ENCODE results near the gene FGF12.
A peak's percentile ranks its signal among the peaks of the same experiment; 100 is the strongest.

FGF12 gene

DNA sequence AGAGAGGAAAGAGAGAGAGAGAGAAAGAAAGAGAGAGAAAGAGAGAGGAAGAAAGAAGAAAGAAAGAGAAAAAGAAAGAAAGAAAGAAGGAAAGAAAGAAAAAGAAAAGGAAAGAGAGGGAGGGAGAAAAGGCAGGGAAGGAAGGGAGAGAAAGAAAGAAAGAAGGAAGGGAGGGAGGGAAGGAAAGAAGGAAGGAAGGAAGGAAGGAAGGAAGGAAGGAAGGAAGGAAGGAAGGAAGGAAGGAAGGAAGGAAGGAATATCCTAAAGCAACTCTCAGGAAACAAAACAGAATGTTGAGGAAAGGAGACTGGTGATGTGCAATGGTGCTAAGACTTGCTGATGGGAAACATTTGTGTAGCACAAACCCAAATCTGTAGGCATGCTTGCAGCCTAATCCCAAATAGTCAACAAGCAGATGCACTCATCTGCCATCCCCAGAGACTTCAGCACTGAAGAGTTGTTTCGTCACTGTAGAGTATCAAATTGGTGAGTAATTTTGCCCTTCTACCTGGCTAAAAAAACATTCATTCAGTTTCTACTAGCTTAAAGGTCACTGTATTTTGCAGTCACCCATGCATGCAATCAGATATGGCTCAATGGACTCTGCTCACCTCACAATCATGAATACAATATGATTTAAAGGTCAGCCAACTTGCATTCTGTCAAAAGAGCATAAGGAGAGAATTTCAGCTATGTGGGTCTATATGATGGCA lies 480.3 kb downstream of the FGF12 start:
- DNase-seq: no peak

DNA sequence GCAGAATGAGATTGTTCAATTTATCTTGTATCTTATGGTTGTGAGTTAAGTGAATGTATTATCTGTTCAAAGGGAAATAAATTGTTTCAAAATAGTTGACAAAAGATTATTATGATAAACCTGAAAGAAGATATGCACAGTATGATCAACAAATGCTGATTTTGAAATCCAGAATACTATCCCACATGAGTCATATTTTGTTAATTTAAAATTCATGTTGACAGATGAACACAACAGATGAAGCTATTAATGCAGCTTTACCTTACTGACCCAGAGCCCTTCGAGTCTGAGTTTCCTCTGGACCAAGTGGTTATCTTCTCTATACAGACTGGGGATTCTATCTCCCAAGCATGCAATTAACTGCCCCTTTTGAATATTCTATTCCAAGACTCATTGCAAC lies 482.8 kb downstream of the FGF12 start:
- DNase-seq: no peak

DNA sequence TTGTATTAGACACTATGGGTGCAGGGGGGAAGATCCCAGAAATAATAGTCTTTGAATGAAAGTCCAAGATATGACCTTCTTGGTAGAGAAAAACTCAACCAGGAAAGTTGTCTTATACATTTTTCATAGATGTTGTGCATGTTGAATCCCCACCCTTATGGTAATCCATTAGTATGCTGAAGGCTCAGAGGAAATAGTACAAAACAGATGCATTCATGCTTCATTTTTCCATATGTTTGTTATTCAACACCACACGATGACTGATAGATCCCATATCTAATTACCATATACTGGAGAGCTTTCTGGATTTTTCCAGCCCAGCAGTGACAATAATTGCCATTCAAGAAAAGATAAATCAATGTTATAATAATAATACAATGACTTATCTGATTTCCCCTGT lies 487.4 kb downstream of the FGF12 start:
- no peak for DNase-seq

DNA sequence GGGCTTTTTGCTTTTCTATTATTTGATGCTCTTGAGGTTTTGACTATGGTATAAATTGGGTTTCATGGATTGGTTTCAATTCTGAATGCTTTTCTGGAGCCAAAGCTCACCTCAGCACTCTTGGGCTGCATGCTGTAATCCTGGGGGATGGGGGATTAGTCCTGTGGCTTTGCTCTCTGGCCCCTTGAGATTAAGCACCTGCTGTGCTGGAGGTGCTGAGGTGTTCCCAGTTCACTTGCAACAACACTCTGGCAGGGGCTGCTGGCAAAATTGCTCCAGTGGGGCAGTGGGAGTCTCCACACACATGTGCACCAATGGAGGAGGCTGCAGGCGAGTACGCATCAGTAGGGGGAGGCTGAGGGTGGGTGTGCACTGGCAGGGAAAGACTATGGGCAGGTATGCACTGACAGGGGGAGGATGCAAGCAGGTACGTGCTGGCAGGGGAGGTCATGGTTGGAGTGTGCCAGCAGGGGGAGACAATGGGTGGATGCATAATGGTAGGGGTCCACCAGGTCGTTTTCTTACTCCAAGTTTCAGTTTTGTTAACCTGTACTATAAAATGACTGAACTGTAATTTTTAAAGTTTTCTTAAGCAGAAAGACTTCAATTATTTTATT lies 489.2 kb downstream of the FGF12 start:
- no peak for DNase-seq

DNA sequence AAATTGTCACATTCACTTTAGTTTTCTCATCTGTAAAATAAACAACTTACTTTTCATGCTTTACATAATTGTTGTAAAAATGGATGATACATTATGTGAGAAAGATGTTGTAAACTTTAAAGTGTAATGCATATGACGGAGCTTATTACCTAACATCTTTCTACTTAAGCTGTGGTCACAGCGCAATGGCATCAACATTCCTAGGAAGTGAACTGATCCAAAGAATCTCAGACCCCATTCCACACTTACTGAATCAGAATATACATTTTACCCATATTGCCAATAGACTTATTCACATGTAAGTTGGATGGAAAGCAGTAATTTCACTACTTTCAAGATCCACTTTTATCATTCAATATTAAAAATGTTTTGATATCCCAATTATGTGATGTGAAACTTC lies 497.5 kb downstream of the FGF12 start:
- DNase-seq: no peak

DNA sequence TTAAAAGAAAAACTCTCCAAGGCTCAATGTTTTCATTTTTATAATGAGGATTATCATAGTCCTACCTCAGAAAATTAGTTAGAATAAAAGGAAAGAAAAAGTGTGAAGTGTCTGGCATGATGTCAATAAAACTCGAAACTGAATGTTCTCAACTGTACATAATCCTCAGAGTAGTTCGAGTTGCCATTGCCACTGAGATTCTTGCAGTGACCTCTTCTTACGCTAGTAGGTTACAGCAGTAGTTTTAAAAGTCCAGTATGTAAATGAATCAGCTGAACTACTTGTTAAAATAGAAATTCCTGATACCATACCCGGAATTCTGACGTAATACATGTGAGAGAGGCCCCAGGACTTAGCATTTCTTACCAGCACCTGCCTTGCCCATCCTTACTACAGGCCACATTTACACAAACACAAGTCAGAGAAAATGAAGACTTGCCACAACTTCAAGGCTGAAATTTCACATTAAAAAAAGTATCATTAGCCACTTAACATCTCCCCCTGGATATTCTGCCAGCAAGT lies 502.6 kb downstream of the FGF12 start:
- no peak for DNase-seq

DNA sequence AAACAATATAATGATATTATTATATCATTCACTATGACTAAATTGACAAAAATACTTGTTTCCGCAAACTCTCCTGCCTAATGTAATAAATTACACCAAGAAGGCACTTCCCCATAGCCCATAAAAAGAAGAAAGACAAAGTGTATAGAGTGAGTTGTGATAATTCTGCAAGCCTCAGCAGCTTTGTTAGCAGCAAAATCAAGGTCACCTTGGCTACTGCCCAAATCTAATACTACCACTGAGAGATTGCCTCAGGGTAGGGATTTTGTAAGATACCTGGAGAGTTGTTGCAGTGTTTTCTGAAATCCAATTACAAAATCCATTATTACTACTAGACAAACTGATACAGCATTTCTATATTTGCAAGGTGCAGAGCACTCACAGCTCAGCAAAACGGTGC lies 503.5 kb downstream of the FGF12 start:
- DNase-seq: no peak

DNA sequence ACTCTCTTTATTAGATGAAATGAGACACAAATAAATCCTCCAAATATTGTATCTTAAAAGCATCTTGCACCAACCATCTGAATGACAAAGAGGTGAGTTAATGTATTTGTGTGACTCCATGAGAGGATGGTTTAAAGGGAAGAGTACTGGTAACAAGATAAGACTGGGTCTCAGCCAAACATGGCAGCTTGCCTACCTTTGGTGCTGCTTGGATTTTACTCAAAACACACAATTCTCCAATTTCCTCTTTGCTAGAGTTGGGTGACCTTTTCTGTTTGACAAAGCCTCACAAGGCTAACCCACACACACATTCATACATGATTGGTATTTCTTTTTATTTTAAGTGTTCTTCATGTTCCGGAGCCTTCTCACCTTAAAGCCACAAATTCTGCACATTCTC lies 506.4 kb downstream of the FGF12 start:
- no peak for DNase-seq

DNA sequence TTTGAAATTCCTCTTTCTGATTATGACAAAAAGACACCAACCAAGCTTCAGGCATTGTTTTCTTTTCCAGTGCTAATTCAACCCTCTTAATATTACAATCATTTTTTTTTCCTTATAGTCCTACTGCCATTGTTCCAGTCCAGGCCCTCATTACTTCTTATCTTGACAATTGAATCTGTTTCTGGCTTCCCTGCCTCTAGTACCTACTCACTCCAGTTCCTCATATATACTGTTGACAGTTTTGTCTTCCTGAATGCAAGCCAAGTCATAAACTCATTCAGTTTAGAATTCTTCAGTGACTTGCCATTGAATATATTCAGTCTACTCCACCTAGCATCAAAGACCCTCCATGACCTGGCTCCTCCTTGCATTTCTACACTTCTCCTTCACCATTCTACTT lies 507.4 kb downstream of the FGF12 start:
- no peak for DNase-seq

DNA sequence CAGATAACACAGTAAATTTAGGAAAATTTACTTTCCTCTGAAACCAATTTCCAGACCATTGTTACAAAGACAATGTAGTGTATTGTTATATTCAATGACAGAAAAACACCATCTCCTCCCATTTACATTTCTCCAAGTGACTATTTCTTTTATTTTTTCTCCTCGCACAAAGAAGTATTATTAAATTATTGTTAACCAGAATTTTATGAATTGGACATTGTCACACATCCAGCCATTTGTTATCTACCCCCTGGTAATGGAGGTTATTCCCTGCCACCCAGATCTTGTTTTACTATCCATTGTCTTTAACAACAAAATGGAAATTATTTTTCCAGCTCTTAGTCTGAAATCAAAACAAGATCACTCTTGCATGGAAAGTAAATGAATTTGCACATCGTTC lies 511.3 kb downstream of the FGF12 start:
- DNase-seq: no peak

DNA sequence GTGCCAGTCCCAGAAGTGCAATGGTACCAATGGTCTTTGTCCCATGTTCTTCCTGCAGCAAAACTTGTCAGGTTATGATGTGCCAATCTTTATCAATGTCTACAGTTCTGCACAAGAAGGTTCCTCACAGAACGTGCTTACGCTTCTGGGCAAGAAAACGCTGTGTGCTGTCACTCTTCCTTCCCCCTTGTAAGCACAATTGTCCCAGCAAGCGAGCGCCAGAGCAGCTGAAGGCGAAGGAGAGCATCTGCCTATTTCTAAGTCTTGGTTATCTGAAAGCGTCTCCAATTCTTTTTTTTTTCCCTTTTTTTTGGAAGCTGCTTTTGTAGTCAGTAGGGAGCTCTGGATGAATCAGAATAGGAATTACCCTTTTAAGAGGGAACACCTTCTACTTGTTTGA lies 514.4 kb downstream of the FGF12 start:
- no peak for DNase-seq

DNA sequence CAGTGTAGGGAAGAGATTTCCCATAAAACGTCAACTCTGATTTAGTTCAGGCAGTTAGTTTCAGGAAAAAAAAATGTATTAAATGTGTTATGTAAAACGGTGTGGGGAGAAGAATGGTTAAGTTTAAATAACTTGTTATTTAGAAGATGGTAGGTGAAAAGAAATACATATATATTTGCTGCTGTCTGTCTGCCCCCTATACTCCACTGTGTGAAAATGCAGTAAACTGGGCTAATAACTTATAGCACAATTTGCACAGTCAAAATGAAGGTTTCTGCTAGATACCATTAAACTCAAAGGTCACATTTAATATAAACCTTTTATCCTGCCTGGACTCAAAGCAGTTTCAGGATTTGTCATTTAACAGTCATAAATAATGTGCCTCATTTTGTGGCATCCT lies 515.0 kb downstream of the FGF12 start:
- no peak for DNase-seq

DNA sequence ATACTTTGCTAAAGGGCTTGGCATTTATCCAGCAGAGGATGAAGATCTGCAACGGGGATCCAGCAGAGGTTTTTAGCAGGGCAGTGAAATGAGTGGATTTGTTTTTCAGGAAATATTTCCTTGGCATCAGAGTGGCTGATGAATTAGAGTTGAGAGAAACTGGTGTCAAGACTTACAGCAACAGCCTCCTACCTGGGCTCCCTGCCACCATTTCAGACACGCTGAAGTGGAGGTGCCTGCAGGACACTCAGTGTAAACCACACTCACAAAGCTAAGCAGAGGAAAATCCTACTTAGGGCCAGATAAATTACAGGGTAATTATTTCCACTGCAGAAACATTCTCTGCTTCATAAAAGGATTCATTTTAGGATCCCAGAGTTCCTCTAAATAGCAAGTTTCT lies 519.7 kb downstream of the FGF12 start:
- peak; percentile 44 for DNase-seq

DNA sequence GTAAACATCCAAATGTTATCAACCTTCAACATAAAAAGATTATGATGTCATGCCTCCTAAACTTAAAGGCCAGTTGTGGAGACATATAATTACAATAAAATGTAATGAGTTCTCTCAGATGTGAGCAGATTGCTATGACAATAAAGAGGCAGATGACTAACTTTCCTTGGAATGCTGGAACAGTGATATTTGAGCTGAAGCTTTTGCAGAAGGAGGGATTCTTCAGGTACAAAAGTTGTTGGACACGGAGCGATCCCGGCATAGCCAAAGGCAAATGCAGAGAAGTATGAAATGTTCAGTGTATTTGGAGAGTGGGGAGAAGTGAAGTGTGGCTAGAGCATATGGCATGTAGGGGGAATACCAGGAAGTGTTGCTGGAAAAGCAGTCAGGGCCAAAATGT lies 520.1 kb downstream of the FGF12 start:
- DNase-seq: no peak

DNA sequence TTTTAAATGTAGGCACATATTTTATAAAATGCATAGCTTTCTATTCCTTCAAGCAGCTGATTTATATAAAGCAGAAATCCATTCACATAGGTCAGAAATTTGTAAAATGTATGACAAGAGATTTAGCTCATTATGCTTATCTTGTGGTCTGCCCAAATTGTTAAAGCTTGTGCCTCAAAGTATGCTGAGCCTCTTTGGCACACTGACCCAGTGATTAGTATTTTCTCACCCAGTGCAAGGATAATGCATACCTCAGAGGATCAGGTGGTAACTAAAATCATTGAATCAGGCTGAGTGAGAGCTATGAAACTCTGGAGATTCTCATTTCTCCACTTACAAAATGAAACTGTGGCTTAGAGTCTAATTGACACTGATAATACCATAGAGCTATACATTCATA lies 533.3 kb downstream of the FGF12 start:
- no peak for DNase-seq

DNA sequence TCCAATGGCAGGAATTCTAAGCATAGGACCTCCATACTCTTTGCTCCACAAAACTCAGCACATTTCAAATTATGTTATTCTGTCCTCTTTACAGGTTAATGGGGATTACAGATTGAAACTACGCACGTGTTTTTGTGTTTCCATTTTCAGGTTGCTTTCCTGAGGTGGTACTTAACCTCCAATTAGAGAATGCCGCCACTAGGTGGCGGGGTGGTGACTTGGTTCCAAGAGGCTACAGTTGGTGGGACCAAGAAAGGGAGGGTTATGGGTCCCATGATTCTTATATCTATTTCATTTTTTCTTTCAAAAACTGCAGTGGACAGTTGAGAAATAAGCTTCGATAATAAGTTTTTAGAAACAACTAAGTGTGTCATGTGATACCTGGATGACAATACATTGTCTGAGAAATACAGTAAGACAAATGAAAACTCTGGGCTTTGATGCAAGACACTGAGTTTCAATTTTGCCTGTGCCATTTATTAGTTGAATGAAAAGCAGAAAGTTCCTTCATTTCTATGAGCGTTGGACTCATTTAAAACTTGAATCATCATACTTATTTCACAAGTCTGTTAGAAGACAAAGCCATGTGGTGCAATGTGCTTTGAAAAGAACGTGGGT lies 539.0 kb downstream of the FGF12 start:
- DNase-seq: peak; percentile 55

DNA sequence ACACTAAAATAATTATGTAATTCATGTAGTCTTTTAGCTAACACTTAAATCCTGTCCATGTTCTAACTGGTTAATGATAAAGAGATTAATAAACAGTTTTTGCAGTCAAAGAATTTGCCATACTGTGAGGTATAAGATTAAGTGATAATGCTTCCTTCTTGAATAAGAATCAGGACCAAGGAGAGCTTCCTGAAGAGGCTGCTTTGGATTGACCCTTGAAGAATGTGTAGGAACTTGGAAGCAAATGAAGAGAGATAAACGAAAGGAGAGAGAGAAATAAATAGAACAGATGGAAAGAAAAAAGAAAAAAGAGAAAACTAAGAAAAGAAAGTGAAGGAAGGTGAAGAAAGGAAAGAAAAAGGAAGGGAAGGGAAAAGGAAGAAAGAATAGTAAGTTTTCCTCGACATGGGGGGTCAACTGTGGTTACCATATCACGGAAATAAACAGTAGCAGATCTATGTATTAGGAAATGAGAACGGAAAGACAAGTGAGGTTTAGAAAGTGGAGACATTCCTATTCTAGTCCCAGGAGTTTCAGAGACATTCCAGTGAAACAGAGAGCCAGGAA lies 539.8 kb downstream of the FGF12 start:
- DNase-seq: no peak

DNA sequence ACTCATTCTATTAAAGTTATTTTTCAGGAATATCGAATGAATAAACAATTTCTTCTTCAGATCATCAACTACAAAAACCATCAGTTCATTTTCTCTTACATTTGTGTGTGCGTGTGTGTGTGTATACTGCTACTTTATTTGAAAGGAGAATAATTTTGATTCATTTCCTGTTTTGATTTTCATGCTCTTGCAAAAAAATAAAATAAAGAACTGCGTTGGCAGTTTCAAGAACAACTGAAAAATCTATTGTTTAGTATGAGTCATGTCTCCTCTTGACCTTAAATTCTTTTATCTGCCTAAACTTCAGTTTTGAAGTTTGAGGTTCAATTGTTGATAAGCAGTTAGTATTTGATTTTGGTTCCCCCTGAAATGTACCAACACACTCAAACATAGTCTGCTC lies 540.8 kb downstream of the FGF12 start:
- DNase-seq: no peak

DNA sequence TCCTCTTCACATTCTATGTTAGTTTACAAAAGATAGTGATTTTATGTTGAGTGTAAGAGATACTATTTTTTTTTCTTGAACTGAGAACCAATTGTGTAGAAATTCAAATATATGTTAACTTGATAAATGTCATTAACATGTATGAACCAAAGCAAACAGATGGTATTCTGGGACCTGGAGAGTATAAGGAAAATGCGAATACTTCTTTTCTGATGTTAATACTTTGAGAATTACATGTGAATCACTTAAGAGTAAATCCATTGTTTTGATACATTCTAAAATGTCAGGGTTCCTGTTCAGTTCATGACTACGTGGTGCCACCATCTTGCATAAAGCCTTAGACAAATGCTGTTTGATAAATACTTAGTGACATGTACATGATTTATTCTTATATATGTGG lies 541.3 kb downstream of the FGF12 start:
- no peak for DNase-seq

DNA sequence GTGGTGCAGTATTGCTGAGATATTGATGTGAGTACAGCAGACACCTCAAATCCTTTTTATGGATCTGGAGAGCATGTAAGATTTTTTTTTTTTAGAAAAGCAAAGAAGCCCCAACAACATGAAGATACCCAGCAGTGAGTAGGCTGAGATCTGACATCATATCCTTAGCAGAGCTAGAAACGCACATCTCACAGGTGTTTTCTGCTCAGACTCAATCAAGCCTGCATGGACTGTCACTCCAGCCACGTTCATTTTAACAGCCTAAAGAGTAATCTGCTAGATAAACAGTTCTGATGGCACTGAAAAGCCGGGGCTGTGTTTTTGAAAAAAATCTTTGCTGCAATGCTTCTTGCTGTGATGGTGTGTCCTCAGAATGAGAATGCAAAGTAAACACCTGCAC lies 544.2 kb downstream of the FGF12 start:
- no peak for DNase-seq

DNA sequence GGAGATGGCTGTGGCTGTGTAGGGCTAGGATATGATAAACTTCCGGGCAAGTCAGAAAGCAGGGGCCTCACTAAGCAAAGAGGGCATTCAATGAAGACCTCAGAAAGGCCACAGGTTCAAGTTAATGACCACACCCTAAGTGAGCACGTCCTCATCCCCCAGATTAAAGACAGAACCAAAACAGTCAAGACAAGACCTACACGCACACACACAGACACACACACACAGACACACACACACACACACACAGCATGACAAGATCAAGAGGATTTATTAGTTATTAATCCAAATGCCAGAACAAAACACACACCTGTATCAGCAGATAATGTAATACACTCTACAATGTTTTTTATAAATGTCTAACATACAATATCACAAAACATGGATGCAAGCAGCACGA lies 546.2 kb downstream of the FGF12 start:
- DNase-seq: no peak

DNA sequence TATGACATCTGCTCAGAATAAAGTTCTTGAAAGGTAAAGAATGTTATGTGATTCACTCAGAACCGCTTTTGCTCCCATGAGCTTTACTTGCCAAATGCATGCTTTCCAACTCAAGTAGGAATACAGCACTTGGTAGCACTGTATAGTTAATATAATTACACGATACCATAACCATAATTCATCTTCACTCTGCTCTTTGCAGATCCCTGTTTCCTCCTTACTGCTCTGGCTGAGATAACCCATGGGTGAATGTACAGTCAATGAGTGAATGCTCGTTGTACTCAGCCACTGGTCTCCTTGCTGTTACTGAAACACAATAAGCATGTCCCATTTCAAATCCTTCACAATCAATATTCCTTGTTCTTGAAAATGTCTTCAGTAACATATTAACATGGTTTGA lies 550.0 kb downstream of the FGF12 start:
- no peak for DNase-seq

DNA sequence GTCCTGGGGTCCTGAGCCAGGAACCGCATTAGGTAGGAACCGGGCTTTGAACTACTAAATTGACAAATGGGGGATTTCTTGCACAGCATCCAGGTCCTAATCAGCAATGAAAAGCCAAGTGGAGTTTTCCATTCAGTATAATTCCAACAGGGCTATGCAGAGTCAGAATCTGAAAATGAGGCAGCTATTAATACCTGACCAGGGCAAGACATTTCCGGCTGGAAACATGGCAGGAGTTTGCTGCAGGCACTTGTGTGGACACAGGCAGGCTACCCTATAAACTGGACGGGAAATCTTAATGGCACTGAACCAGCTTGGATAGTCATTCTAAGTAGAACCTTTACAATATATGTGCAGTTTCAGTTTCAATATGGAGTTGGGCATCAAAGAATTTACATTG lies 553.1 kb downstream of the FGF12 start:
- no peak for DNase-seq

DNA sequence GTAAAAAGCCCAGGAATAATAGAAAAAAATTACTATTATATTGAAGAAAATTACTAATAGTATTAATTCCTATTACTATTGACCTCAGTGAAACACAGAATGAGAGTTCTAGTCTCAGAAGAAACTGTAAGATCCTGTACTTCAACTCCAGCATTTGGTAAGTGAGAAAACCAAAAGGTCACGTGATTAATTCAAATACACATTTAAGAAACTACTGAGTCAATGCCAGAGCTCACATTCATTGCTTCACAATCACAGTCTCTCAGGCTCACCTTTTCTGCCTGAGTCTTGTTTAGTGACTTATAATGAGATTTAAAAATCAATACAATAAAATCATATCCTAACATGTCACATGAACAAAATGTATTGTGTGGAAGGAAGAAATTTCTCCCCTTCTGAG lies 556.1 kb downstream of the FGF12 start:
- DNase-seq: no peak
